Activated T-helper 9 cell treated with anti-CD3 and anti-CD28 coated beads, Interleukin-2, amount 50 U/mL, for 16 hours (primary cell): ENCODE measurements around the gene DYRK2.

Experiments
- DNase-seq: peaks from one replicate; pipeline ENCODE4 v3.0.0-alpha.2; 2020; ENCODE audit warnings: low read depth

DYRK2 gene

DNA sequence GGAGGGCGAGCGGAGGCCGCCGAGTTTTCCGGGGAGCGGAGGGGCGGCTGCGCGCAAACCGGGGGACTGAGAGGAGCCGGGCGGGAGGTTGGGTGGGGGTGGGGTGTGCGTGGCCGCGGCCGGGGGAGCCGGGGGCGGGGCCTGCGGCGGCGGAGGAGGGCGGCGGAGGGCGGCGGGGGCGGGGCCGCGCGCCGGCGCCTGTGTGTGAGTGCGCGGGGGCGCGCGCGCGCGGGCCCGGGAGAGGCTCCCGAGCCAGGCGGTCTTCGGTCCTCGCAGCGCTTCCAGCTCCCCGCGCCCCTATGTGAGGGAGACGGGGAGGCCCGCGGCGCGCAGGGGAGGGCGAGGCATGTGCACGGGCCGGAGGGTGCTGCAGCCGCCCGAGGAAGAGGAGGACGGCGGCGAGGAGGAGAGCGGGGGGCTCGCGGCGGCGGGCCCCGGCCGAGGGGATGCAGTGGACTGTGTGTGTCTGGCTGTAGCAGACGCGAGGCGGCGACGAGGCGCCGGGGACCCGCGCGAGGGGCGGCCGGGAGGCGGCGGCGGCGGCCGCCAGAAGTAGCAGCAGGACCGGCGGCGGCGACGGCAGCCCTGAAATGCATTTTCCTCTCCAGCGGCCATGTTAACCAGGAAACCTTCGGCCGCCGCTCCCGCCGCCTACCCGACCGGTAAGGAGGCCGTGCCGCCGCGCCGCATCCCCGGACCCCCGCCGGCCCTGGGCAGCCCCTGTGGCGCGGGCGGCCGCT lies at the start of gene DYRK2:
Gene DYRK2, plus strand, starts transcription at position 225 of the 740 bp plus-strand sequence. Its CDS starts 389 bp downstream, at position 614.
- DNase-seq = peak; percentile 67

DNA sequence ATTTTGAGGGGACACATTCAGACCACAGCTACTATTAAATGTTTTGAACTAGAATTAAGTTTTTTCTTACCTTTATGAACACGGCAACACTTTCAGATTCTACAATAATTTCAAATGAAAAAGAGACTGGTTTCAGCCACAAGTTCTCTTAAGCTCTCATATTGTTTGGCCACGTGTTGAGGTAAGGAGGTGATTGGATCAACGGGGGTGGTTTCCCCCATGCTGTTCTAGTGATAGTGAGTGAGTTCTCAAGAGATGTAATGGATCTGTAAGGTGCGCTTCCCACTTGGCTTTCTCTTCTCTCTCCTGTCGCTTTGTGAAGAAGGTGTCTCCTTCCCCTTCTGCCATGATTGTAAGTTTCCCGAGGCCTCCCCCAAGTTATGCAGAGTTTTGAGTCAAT lies 48.9 kb upstream of the DYRK2 start:
- DNase-seq = no peak

DNA sequence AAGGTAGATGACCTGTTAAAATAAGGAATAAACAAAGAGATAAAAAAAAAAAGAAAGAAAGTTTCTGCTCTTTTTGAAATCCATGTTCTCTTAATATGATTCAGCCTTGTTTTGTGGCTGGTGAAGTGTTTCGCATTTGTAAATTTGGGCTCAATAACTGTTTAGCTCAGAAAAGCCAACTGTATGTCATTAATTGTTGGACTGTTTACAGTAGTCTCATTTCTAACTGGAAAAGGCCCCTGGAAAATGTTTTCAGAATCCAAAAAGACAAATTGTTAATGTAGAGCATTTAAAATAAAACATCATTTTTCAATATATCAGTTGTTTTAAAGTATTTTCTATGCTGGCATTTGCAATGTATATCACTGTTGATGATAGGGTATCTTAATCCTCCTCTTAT lies 47.4 kb upstream of the DYRK2 start:
- DNase-seq = no peak

DNA sequence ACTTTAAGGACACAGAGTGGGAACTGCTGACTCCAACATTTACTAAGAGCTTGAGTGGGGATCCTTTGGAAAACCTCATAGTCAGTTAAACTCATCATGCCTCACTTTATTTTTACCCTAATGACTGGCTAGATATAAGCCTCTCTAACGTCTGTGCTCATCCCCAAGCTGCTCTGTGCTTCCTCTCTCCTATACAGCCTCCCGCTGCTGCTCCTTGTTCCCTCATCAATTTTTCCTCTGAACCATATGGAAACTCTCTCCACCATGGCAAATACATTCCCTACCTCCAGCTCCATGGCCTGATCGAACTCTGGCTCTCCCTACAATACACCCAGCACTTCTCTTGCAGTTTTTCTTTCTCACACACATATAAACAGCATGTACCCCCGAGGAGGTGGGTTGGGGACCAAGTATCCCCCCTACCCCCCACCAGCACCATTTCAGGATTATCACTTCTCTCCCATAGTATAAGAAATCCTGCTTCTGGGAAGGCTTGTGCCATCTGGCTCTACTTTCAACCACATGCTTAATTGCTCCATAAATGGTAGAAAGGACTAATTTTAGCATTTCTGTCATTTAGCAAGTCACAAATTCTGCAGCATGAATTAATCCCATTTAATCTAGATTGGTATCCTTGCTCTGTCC lies 39.2 kb upstream of the DYRK2 start:
- no peak for DNase-seq

DNA sequence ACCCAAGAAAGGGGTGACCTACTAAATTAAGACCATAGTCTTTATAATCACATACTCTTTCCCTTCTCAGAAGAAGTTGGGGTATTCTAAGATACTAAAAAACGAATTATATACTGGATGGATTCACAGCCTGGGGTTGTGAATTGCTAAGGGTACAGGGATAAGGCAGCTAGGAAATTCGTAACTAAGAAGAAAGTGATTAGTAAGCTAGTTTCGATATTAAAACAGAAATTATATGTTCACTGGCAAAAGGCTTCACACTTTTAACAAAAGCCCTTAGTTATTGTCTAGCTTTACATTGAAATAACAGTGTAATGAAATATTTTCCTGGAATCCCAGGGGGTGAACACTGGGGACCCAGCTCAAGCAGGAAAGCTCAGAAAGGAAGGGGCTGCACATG lies 35.5 kb upstream of the DYRK2 start:
- no peak for DNase-seq

DNA sequence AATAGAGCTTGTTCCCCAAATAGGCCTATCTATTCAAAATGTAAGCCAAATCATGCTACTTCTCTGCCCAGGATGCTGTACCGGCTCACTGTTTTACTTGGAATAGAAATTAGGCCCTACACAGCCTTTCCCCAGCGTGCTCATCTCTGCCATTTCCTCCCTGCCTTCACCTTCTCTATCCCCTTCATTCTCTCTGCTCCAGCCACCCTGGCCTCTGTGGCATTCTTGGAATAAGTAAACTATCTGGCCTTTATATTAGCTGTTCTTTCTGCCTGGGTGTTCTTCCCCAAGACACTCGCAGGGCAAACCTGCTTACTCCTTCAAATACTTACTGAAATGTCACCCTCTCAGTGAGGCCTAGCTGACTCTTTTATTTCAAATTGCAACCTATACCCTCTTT lies 30.9 kb upstream of the DYRK2 start:
- no peak for DNase-seq

DNA sequence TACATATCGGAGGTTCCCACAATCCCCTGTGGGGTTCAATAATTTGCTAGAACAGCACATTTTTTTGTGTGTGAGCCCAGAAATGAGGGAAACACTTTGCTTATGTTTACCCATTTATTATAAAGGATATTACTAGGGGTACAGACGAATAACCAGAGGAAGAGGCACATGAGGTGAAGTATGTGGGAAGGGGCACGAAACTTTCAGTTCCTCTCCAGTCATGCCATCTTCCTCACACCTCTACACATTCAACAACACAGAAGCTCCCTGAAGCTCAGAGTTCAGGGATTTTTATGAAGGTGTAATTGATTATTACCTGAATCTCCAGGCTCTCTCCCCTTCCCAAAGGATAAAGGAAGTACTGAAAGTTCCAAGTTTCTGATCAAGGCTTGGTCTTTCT lies 30.2 kb upstream of the DYRK2 start:
- DNase-seq = no peak

DNA sequence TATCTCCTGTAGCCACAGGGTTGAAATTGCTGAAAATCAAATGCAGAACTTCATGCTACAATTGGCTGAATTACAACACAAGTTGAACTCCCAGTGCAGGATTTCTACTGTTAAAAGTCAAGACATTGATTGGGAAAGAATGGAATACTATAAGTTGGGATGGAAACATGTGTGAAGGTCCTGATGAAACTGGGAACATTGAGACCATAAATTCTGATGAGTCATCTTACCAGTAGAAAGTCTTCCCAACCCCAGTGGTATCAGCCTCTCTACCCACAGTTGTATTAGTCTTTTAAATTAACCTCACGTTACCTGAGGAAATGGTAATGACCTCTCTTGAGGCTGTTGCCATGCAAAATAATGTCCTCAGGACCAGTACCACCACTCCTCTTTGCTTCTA lies 27.4 kb upstream of the DYRK2 start:
- DNase-seq = no peak

DNA sequence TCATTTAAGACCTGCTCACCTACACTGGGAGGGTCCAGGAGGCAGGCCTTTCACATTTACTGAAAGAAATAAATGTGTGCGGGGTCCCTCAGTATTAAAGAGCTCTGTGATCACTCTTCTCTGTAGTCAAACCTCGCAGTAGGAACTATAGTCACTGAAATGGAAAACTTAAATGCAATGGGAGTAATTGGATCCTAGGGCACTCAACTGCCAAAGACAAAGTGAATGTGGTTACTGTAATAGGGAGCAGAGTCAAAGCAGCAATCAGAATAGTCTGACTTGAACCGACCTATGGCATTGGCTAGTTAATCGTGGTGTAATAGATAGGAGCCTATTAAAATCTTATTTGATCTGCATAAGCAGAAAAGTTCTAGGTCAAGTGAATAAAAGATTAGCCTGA lies 26.6 kb upstream of the DYRK2 start:
- DNase-seq = no peak

DNA sequence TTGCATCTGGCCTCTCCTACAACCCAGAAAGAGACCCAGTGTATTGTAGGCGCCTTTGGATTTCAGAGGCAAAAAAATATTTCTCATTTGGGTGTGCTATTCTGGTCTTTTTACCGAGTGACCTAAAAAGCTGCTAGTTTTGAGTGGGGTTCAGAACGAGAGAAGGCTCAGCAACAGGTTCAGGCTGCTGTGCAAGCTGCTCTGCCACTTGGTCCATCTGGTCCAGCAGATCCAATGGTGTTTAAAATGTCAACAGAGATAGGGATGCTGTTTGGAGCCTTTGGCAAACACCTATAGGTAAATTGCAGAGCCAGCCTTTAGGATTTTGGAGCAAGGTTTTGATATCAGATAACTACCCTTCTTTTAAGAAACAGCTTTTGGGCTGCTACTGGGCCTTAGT lies 25.3 kb upstream of the DYRK2 start:
- no peak for DNase-seq

DNA sequence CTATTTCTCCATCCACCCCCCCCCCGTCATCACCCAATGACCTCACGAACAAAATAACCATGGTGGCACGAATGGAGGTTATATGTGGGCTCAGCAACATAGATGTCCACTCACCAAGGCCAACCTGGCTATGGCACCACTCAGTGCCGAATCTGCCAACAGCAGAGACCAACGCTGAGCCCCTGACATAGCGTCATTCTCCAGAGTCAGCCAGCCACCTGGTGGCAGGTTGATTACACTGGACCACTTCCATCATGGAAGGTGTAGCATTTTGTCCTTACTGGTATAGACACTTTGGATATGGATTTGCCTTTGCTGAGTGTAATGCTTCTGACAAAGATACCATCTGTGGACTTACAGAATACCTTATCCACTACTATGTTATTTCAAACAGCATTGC lies 24.2 kb upstream of the DYRK2 start:
- no peak for DNase-seq

DNA sequence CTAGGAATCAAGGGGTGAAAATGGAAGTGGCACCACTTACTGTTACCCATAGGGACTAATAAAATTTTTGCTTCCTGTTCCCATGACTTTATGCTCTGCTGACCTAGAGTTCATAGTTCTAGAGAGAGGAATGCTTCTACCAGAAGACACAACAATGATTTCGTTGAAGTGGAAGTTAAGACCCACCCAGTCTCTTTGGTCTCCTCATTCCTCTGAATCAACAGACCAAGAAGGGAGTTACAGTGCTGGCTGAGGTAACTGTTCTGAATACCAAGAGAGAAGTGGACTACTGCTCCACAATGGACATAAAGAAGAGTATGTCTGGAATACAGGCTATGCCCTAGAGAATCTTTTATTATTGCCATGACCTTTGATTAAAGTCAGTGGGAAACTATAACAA lies 23.5 kb upstream of the DYRK2 start:
- DNase-seq = no peak

DNA sequence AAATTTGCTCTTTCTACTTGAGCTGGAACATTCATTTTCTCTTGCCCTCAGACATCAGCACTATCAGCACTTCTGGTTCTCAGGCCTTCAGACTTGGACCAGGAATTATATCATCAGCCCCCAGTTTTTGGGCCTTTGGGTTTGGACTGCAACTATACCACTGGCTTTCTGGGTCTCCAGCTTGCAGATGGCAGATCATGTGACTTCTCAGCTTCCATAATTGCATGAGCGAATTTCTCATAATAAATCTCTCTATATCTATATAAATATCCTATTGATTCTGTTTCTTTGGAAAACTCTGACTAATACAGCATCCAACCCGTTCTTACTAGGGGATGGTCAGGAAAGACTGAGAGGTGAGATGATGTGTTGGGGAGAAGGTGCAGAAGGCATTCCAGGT lies 22.4 kb upstream of the DYRK2 start:
- no peak for DNase-seq

DNA sequence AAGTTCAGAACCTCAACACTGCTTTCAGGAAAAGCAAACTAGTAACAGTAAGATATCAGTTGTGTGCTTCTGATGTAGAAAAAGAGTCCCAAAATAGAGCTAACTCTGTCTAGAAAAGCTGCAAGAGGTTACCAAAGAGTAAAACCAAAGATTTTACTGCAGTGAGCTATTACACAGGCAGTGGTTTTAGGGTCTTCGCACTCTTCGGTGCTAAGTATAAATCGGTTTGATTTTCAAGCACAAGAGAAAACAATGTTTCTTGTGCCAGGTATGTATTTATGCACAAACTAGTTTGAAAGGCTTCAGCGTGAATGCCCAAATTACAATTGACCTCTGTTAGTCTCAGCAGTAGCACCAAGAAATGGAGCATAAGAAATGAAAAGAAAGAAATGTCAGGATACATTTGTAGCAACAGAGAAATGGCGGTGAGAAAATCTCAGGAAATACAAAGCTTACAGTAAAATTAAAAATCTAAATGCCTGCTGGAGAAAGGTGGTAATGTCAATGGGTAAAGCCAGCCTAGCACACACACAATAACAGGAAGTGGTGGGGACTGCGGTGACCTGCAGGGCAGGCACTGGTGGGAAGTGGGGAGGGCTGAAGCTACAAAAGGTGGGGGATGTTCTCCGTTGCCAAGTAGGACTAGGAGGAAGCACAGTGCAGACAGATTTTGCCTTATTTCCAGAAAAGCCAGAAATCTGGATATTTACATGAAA lies 18.0 kb upstream of the DYRK2 start:
- peak; percentile 62 for DNase-seq

DNA sequence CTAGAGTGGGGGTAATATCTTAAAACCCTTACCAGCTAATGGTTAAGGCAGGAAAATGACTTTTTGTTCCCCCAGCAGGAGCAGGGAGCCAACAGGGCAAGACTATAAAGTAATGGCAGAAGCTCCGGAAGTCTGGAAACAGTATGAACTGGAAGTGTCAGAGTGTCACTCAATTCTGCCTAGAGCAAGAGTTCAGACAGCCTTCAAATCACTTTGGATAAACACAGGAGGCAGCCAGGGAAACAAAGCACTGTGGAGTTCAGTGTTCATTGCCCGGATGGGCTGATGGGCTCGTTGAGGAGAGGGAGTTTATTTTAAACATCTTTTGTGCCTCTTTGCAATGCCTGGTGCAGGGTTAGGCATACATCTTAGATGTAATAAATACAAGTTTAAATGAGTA lies 16.5 kb upstream of the DYRK2 start:
- no peak for DNase-seq

DNA sequence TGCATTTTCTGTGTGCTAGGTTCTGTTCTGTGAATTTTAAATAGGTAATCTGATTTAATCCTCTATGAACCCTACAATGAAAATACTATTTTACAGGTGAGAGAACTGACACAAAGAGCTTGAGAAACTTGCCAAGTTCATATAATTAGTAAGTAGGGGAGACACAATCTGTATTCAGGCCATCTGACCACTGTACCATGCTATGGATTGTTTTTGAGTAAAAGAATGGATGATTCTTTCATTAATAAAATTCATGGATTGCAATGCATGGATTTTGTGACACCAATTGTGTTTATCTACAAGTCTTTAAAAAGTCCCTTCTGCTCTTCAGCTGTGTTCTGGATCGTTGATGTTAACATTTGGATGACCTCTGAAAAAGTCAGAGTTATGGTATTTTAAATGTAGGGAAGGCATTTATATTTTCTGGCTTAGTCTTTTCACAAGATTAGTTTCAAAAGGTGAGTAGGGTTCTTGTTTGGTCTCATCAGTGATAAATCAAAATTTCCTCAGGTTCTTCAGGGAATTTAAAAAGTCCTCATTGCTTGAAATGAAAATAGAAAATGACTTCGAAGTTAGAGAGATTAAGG lies 15.4 kb upstream of the DYRK2 start:
- no peak for DNase-seq

DNA sequence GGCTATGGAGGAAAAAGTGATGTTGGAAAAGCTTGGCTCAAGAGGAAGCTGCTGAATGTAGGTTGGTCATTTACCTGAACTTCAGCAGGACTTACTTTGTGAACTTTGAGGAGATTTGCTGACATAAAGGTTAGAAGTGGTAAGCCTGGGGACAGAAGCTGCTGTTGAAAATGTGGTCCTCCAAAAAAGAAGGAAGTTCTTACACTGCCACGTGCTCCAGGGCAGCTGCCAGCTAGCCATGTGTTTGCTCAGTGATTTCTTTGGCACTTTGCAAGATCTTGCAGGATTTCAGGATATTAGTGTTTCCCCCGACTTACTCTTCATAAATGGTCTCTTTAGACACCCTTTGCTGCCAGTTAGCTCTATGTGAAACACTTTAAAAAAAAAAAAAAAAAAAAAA lies 14.8 kb upstream of the DYRK2 start:
- DNase-seq = no peak

DNA sequence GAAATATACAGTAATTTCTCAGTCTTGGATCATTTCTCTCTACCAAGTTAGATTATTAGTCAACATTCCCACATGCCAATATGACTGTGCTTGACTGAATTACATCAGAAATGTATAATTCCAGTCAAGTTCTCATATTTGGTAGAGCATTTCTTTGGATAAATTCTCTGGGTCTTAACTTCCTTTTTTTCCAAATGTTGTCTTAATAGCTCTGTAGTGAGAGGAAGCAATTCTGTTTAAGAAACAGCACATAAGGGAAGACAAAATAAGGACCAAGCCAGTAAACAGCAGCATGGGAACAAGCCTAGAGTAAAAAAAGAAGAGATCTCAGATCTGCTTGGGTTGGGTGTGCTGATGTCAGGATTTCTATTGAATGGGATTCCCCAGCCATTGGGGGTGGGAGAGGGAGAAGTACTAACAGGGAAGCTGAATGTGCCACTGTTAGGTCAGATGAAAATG lies 14.2 kb upstream of the DYRK2 start:
- no peak for DNase-seq

DNA sequence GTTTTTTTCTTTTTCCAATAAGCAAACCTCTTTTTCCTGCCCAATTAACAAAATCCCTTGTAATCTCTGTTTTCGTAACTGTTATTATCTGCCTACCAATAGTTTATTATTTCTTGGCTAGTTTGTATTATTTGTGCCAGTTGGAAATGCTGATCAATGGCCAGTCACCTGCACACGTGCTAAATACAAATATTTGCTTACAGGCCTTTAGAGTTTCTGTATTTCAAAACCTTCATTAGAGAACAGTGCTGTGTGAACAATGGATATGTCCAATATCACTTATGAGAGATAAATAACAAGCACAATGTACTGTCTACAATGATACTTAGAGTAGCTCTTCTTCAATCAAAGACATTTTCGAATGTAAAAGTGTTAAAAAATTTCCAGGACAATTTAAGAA lies 10.8 kb upstream of the DYRK2 start:
- no peak for DNase-seq

DNA sequence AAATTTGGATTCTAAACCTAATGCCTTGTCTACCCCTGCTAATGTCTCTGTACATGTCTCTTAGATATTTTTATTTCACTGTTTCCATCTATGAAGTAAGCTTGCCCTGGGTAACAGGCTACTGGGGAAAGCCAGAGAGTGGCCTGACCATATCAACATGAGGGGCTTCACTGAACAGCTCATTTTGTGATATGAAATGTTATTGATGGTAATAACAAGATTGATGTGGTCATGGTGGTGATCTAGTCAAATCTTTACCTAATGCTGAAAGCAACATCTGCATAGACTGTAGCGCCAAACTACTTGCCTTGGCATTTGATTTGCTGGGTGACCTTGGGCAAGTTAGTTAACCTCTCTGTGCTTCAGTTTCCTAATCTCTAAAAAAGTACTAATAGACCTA lies 9.9 kb upstream of the DYRK2 start:
- DNase-seq = no peak

DNA sequence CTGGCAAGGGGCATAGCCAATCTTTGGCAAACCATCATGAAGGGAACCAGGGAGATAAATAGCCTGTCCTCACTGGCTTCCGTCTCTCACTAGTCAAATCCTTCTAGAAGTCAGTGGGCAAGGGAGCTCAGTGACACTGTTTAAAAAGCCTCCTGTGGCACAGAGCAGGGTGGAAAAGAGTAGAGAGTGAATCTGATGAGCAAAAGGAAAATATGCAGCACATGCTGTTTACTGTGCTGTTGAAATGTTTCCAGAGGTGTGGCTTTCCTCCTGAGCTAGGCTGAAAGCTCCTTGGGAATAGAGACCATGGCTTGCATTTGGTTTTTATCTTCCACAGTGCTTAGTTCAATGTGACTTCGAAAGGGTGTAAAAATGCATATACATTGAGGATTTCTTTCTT lies 7.7 kb upstream of the DYRK2 start:
- DNase-seq = no peak

DNA sequence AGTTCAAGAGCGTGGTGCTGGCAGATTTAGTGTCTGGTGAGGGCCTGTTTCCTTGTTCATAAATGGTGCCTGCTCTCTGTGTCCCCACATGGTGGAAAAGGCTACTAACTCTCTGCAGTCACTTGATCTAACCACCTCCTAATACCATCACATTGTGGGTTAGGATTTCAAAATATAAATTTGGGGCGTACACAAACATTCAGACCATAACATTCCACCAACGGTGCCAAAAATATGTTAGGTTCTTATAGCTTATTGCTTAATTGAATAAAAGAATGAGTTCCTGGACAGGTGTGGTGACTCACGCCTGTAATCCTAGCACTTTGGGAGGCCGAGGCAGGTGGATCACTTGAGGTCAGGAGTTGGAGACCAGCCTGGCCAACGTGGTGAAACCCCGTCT lies 3.4 kb upstream of the DYRK2 start:
- DNase-seq = no peak

DNA sequence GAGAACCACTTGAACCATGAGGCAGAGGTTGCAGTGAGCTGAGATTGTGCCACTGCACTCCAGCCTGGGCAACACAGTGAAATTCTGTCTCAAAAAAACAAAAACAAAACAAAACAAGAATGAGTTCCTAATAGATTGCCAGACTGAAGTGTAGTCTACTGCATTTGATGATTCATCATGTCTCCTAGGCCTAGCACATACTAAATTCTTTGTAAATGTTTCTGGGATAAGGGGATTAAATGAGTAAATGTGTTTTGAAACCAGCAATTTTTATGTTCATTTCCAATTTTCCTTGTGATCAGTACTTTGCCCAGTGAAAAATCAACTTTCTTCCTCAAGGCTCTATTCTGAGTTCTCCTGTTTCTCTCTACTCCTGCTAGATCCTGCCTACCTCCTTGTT lies 2.9 kb upstream of the DYRK2 start:
- DNase-seq = no peak
